ENCODE results near the gene FADS2.
A peak's percentile ranks its signal among the peaks of the same experiment; 100 is the strongest.

FADS2 gene

GRCh38 chr11:61797263-61797944 is 30.7 kb upstream of the FADS2 start:
- FAIRE-seq, result peak; percentile 83

DNA sequence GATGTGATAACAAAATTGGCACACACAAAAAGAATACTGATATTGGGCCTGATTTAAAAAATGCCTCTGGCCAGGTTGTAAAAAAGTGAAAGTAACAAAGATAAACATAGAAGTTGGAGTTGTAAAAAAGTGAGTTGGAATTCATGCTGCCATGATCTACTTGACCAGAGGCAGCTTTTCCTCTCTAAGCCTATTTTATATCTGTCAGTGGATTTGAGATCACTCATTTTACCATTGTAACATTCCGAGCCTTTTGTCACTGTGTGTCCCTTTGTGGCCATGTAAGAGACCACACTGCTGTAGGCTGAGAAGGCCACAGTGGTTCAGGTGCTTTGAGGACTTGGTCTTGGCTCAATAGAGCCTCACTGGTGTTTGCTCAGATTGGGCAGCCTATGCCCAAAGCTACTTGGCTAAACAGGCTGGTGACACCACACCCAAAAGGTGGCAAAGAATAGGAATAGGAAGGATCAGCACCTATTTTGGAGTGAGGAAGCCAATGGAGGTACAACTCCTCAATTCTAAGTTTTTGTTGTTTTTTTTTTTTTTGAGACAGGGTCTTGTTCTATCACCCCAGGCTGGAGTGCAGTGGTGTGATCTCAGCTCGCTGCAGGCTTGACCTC is 28.3 kb upstream of the FADS2 start:
- FAIRE-seq, result no peak

- FAIRE-seq, result no peak
These were observed 27.5 kb upstream of the FADS2 start for GRCh38 chr11:61800331-61801281.

GRCh38 chr11:61802605-61803004 is 25.5 kb upstream of the FADS2 start:
- no peak for FAIRE-seq

DNA sequence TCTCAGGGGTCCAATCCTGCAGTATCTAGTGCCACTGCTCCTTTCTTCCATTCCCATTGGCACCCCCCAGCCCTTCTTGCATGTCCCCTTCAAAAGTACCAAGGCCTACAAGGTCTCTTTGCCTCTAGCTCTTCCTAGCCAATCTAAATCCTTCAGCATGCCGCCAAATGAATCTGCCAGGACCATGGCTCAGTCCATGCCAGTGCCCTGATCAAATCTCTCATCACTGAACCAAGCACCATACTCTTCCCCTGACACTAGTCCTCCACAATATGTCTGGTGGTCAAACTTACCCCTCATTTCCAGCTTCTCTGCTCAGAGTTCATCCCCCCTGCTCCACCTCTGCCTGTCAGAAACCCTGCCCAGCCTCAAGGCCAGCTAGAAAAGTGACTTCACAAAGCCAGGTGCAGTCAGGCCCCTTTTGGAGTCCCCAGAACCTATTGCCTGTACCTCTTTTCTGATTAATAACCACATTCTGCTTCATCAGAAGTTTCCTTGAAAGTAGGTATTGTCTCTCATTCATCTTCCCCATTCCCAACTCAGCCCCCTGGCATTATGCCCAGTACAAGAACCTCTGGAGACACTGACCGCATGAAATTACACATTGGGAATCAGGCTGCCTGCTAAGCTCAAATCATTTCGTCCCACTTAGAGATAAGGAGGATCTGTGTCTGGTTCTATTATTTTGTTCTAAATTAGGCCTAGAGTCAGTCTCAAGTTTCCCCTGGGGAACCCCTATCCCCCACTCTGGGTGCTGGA is 24.0 kb upstream of the FADS2 start:
- FAIRE-seq, result no peak

- FAIRE-seq, result no peak
These were observed 23.0 kb upstream of the FADS2 start for GRCh38 chr11:61805146-61805545.

DNA sequence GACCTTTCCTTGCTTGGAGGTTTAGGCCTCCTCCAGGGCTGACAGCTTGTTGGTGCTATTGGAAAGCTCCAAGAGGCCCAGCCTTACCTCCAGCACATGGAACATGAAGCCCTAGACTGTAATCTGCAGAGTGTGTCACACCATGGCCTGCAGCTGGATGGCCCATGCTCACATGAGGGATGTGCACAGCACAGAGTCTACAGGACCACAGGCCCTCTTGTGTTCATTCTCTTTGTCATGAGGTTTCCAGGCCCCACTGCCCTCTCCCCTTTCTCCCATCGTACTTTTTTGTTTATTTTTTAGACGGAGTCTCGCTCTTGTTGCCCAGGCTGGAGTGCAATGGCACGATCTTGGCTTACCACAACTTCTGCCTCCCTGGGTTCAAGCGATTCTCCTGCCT is 21.3 kb upstream of the FADS2 start:
- FAIRE-seq, result no peak

DNA sequence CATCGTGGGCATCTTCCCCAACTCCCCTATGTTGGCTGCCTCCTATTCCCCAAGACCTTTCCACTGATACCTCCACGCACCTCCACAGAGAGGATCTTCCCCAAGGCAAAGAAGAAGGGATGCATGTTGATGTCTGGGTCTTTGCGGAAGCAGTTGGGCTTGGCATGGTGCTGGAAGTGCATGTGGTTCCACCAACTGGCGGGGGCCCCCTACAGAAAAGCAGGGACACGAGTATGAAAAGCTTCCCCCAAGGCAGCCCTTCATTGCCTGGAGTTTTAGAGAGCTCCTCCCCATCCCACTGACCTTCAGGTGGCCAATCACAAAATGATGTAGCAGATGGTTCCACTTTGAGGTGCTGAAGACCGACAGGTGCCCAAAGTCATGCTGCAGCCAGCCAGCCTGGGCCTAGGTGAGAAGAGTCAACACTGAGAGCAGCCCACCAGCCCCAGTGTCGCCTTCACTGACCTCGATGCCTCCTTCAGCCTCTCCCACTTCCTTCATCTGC is 17.4 kb upstream of the FADS2 start:
- FAIRE-seq, result no peak

DNA sequence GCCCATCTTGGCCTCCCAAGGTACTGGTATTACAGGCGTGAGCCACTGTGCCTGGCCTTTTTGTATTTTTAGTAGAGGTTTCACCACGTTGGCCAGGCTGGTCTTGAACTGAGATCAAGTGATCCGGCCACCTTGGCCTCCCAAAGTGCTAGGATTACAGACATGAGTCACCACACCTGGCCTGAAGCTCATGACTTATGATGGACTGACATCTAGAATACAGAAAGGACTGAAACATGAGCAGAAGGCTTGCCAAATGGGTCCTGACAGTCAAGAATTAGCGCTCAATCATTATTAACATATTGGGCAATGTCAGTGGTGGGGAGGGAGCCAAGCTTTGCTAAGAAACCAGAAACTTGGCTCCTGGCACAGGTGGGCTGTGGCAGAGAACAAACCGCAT is 16.3 kb upstream of the FADS2 start:
- no peak for FAIRE-seq

- FAIRE-seq, result no peak
These were observed 15.2 kb upstream of the FADS2 start for GRCh38 chr11:61812736-61813411.

DNA sequence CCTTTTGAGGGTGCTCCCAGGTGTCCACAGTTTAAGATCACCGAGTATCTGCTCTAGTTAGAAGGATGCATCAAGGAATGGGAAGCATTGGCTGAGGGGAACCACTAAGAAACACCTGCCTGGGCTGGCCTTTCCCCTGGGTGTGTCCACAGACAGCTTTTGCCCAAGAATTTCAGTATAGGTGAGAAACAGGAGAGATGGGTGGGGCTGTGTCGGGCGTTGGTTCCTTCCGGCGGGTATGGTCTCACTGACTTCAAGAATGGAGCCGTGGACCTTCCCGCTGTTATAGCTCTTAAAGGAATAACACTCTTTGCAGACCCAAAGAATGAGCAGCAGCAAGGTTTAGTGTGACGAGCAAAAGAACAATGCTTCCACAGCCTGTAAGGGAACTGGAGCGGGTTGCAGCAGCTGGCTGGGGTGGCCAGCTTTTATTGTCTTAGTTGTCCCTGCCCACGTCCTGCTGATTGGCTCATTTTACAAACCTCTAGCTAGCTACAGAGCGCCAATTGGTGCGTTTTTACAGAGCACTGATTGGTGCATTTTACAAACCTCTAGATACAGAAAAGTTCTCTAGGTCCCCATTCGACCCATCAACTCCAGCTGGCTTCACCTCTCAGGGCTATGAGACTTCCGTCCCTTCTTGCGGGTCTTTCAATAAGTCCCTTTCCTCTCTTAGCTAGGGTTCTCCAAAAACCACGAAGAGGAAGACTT is 13.7 kb upstream of the FADS2 start:
- FAIRE-seq, result no peak

DNA sequence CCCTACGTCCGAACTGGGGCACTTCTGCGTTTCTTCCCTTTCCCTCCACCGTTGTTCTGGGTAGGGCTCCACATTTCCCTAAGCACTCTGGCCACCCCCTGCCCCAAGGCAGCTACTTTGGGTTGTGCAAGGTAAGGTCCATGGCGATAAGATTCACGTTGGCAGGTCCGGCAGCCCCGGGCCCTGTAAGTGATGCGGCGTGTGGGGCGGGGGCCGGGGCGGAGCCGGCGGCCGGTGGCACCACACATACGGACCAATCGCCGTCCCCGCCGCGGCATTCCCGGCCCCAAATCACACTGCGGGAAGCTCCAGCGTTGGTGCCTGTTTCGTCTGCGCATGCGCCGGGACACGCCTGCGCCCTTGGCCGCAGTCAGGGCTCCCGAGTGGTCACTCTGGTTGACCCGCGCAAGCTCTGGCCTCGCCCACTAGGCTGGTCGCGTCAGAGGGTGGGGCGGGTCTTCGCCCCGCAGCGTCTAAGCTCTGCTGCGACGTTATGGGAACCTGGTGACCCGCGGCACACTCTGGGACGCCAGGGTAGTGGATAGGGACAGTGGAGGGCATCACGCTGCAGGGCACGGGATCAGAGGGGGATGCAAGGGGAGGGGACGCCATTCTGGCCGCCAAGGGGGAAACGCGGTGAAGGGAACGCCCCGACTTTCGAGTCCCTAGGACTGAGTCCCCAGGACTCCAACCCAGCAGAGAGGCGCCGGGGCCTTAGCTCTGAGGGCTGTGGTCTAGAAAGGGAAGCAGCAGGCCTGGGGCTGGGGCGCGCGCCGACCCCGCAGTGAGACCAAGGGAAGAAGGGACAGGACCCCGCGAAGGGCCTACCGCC is 12.9 kb upstream of the FADS2 start:
- FAIRE-seq, result peak; percentile 32

DNA sequence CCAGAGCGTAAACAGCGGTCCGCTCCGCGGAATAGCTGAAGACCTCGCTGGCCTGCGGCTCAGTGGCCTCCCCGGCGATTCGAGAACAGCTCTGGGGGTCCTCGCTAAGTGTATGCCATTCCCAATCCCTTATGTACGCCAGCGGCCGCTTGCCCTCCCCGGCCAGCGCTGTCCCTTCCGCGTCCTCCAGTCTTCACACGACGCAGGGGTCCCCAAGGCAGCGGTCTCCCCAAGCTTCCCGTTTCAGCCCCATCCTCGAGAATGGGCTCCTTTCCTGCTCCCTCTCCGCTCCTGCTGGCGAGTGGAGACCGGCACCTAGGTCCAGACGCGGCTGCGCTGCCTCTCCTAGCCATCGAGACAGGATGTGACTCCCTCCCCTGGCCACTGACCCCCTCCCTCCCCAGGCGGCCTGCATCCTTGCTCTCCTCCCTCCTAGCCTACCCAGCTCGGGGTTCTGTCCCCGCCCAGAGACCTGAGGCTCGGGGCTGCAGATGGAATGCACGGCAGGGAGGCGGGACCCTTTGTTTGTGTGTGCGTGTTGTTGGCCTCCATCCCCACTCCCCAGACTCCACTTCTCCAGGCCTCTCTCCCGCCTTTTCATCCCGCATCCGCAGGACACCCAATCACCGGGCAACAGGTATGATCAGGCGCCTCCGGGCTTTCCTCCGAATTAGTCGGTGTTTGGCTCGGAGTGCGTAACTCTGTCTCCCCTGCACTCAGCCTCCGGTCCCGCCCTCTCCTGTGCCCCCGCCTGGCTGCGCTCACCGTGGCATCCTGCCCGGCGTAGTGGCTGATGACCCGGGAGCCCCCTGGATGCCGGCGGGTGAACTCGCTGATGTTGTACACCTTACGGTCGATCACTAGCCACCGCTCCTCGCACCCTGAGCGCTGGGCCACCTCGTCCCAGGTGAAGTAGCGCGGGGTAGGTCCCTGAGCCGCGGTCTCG is 12.0 kb upstream of the FADS2 start:
- FAIRE-seq, result no peak

DNA sequence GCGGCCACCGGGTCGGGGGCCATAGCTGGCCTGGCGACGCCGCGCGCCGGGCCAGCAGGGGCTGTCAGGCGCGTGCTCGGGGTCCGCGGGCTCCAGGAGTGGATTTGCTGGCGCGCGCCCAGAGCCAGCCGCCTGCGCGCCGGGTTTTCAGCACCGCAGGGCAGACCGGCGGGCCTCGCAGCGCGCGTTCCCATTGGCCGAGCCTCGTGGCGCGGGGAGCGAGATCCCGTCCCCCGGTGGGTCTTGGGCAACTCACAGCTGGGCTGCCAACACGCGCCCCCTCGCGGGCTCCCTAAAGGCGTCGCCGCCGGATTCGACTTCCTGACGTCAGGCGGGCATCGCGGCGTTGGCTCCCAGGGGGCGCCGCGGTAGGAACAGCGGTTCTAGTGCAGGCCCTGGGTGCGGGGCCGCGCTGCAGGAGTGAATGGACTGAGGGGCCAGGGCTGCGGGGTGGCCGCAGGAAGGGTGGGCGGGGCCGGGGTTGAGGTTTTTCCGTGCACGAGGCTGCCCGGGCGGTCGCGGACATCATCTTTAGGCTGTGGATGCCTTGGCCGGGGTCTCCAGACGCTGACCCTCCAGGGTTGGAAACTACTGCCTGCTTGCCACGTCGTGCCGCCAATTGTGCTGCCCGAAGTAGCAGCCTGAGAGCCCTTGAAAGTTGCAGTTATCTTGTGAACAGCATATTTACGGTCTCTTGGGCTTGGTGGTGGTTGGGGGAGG is 11.2 kb upstream of the FADS2 start, which contains the start of gene FADS1:
Gene FADS1, minus strand, starts transcription at position 268 of the 720 bp plus-strand sequence. Its CDS starts 74 bp downstream, at position 194.
- no peak for FAIRE-seq

DNA sequence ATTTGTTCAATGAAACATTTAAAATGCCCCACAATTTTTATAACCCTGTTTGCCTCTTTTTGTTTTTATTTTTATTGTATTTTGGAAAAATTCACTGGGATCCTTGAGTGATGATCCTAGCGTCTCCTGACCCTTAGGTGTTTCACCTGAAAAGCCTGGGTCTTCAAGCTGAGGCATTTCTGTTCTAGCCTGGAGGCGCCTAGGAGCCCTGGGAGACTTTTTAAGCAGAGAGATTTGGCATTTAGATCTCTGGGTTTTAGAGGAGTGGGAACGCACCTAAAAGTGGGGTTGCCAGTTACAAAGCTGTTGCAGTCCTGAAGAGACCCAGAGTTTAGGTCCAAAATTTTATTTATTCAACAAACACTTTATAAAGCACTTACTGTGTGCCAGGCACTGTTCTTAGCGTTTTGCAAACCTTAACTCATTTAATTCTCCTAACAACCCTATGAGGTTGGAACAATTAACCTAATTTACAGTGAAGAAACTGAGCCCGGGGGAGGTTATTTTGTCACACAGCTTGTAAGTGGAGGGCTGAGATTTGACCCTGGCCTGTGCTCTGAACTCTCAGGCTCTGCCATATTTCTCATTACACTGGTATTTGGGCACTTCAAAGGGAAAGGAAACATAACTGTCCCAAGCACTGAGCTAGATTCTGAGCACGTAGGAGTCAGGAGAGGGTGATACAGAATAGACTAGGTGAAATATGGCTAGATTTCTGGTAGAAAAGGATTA is 10.5 kb upstream of the FADS2 start:
- no peak for FAIRE-seq

DNA sequence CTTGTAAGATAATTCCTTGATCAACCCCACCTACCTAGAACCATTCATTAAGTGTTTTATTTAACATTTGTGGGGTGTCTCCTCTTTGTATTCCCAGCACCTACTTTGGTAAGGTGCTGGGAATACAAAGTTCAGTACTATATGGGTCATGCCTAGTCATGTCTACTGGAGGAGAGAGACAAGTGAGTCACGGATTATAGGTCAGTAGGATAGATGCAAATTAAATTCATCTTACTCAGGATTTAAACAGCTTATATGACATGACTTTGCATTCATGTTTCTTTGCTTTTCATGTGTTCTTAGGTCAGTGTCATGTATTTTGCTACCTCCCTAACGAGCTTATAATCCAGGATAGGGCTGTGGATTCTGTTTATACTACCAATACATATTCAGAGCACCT is 7.9 kb upstream of the FADS2 start:
- no peak for FAIRE-seq

- FAIRE-seq, result no peak
These were observed 1.1 kb upstream of the FADS2 start for GRCh38 chr11:61826930-61827570.

DNA sequence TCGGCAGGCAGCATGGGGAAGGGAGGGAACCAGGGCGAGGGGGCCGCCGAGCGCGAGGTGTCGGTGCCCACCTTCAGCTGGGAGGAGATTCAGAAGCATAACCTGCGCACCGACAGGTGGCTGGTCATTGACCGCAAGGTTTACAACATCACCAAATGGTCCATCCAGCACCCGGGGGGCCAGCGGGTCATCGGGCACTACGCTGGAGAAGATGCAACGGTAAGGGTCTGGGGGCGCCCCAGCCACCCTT is 204 bp downstream of the FADS2 start:
- no peak for FAIRE-seq

Data from A204.1 (cell line).